Endothelial cell (in vitro differentiated cells): Measurements from ENCODE around the gene ELK3. TPM values are rescaled to one million over a fixed set of nuclear protein-coding genes. Genes with fewer than 3 reads are reported as not detected.

ENCODE experiments used
- DNase-seq: peaks from one replicate; pipeline ENCODE4 v3.0.0; 2021; ENCODE audit warnings: low spot score
- H3K27ac Mint-ChIP-seq: one replicate; pipeline ENCODE4 v1.8.0; 2021; ENCODE audit warnings: mixed read lengths, inconsistent platforms; ENCODE audit not compliant: unreplicated experiment
- H3K27me3 Mint-ChIP-seq: one replicate; pipeline ENCODE4 v1.8.0; 2021; ENCODE audit warnings: mild to moderate bottlenecking, moderate library complexity, mixed read lengths, inconsistent platforms; ENCODE audit not compliant: unreplicated experiment
- H3K36me3 Mint-ChIP-seq: one replicate; pipeline ENCODE4 v1.8.0; 2021; ENCODE audit warnings: mild to moderate bottlenecking, low read depth, mixed read lengths, inconsistent platforms; ENCODE audit not compliant: unreplicated experiment
- H3K4me1 Mint-ChIP-seq: one replicate; pipeline ENCODE4 v1.8.0; 2021; ENCODE audit warnings: mild to moderate bottlenecking, mixed read lengths, inconsistent platforms; ENCODE audit not compliant: unreplicated experiment
- H3K4me3 Mint-ChIP-seq: one replicate; pipeline ENCODE4 v1.8.0; 2021; ENCODE audit warnings: mild to moderate bottlenecking, mixed read lengths, inconsistent platforms; ENCODE audit not compliant: unreplicated experiment
- H3K9me3 Mint-ChIP-seq: one replicate; pipeline ENCODE4 v1.8.0; 2021; ENCODE audit warnings: mixed read lengths, inconsistent platforms; ENCODE audit not compliant: unreplicated experiment
- CTCF ChIP-seq: fragments of 200-600 bp; sonication (generic); IDR thresholded peaks from one replicate; pipeline ENCODE4 v1.5.0; 2021; ENCODE audit warnings: antibody characterized with exemption; ENCODE audit not compliant: unreplicated experiment
- total RNA-seq: library from RNA; stranded (reverse); fragmentation: NEBNext Ultra II Directional; extraction: Animal tissue kit (Norgen Biotek cat#: 25700); gene quantifications from one replicate; pipeline ENCODE4 v1.2.1, GENCODE V29; 2021; ENCODE audit not compliant: unreplicated experiment

The ELK3 gene
- total RNA-seq, 1 donor from 2014 or later, result 294 TPM

DNA sequence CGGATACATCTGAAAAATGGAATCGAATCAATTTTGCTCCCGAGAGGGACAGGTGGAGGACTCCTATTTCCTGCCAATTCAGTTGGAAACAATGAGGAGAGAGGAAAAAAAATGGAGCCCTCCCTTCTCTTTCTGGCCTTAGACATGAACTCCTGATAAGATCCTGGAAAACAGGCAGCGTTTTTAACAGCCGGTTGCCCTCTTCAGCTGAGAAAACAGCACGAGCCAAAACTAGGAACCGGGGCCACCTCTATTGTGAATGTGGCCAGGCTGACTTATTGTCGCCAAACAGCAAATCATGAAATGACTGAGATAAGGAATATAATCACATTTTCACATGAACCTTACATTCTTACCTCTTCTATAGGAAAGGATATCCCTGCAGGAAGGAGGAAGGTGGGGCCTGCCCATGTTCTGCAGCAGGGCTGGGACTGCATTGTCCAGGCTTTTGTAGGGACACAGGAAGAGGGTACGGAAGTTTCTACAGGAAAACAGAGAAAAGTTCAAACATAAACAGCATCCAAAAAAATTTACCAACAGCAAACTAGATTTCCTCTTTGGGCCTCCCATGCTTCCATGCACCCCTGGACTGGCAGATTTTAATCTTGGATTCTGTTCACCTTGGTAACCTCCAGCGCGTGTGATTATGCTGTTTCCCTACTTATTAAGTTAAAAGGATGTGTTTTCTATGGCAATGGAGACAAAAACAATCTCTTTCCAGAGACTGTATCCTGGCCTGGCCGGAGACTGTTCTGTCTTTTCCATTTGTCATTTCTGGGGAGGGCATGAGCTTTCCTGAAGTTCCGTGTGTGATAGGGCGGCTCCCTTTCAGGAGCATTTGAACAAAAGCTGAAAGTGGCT is 29.0 kb upstream of the ELK3 start:
- Mint-ChIP-seq H3K27ac (peak overlapping the region; percentile 97), H3K27me3 (peaks cover 8% of the 10 kb centered on the region), H3K4me1 (peaks cover 84% of the 10 kb centered on the region), H3K36me3 (peaks cover 3% of the 10 kb centered on the region), H3K4me3 (peak overlapping the region; percentile 62), H3K9me3 (no peaks in the 10 kb centered on the region)
- DNase-seq, result peak; percentile 57
- no peak for TF ChIP-seq CTCF

- Mint-ChIP-seq H3K4me1 (peaks cover 89% of the 10 kb centered on the region), H3K27ac (peak overlapping the region; percentile 97), H3K36me3 (peaks cover 3% of the 10 kb centered on the region), H3K4me3 (no peak overlapping the region), H3K9me3 (no peaks in the 10 kb centered on the region), H3K27me3 (peaks cover 10% of the 10 kb centered on the region)
- no peak for DNase-seq
- no peak for TF ChIP-seq CTCF
Measured at GRCh38 chr12:96166765-96167164, 27.4 kb upstream of the ELK3 start.

DNA sequence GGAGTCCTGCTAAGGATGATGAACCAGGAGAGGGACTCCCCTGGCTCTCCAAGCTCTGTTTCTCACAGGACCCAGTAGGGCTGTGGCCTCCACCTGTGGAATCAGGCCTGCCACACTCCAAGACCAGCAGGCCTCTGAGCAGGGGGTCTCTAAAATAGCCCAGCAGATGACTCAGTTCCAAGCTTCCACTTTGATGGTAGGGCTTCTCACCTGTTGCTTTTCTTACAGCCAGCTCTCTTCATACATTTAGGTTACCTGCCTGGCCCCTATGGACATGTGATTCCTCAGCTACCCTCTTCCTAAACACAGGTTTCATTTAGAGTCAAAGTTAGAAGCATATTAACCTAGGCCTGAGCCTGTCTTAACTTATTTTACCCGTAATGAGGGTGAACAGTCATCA is 26.7 kb upstream of the ELK3 start:
- TF ChIP-seq CTCF, result no peak
- Mint-ChIP-seq H3K27ac (peak overlapping the region; percentile 97), H3K4me1 (peaks cover 90% of the 10 kb centered on the region), H3K27me3 (peaks cover 9% of the 10 kb centered on the region), H3K9me3 (no peaks in the 10 kb centered on the region), H3K4me3 (no peak overlapping the region), H3K36me3 (peaks cover 3% of the 10 kb centered on the region)
- no peak for DNase-seq

GRCh38 chr12:96170328-96170727 is 23.8 kb upstream of the ELK3 start:
- no peaks in the 10 kb centered on the region for H3K9me3 Mint-ChIP-seq
- peak overlapping the region; percentile 32 for H3K27ac Mint-ChIP-seq
- no peak for DNase-seq
- H3K4me3 Mint-ChIP-seq, result peak overlapping the region; percentile 21
- no peak for TF ChIP-seq CTCF
- H3K4me1 Mint-ChIP-seq, result peaks cover 63% of the 10 kb centered on the region
- peaks cover 3% of the 10 kb centered on the region for H3K36me3 Mint-ChIP-seq
- H3K27me3 Mint-ChIP-seq, result peaks cover 10% of the 10 kb centered on the region

DNA sequence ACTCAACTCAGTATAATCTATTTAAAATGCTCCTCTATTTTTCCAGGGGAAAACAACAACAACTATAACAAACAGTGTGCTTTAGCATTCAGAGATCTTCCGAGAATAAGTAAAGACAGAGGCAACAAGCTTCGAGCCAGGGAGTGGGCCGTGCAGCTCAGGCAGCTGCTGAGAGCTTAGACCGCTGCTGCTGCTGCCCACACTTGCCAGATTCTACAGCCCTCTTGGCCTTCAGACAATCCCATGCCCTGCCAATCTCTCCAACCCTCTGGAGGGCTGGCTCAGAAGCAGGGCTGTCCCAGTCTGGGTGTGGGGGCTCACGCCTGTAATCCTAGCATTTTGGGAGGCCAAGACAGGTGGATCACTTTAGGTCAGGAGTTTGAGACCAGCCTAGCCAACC is 23.4 kb upstream of the ELK3 start:
- H3K27ac Mint-ChIP-seq, result peak overlapping the region; percentile 32

More for the DNA sequence above, 23.4 kb upstream of the ELK3 start:
- no peak for TF ChIP-seq CTCF
- DNase-seq, result no peak
- Mint-ChIP-seq H3K4me1 (peaks cover 59% of the 10 kb centered on the region), H3K4me3 (peak overlapping the region; percentile 21), H3K9me3 (no peaks in the 10 kb centered on the region), H3K36me3 (peaks cover 3% of the 10 kb centered on the region), H3K27me3 (peaks cover 7% of the 10 kb centered on the region)
